K562 (cell line): ENCODE results near the gene POLR3GL. TPM values are rescaled to one million over a fixed set of nuclear protein-coding genes. Genes with fewer than 3 reads are reported as not detected.
A peak's percentile ranks its signal among the peaks of the same experiment; 100 is the strongest.

Experiments used
- FOXK1 ChIP-seq: sonication (generic); formaldehyde crosslinking; IDR thresholded peaks from 2 replicates; pipeline ENCODE4 v1.8.0; 2022; ENCODE audit warnings: missing genetic modification reagents, mild to moderate bottlenecking, borderline replicate concordance
- HMG20B ChIP-seq: fragments of 250-450 bp; sonication (Bioruptor Pico); IDR thresholded peaks from 2 replicates; pipeline ENCODE4 v1.5.0; 2021; ENCODE audit warnings: mild to moderate bottlenecking
- POLR2A ChIP-seq: fragments of 450-650 bp; conservative IDR thresholded peaks from 2 replicates; pipeline ENCODE4 v1.6.1; 2016
- SNIP1 ChIP-seq: fragments of 450-650 bp; IDR thresholded peaks from 2 replicates; pipeline ENCODE4 v1.7.1; 2017; ENCODE audit warnings: low read depth, mild to moderate bottlenecking
- polyA plus RNA-seq, 8 experiments: library from polyadenylated mRNA; depleted of rRNA in 4 of 8; stranded (reverse) in 5 of 8; unstranded in 3 of 8; fragments of >200 nt; fragmentation: Nextera tagmentation in 2 of 8; fragmentation: Illumina TruSeq in 1 of 8; extraction: Ambion mirVana in 2 of 8; extraction: Trizol in 1 of 8; gene quantifications; 2 replicates each; pipeline versions ENCODE4 v1.2.1 to v1.2.3, GENCODE V29; 2011 to 2014; ENCODE audit warnings: inconsistent platforms in 1 of 8, missing spikeins in 1 of 8
- total RNA-seq, 7 experiments: library from RNA; depleted of rRNA in 6 of 7; stranded (reverse); fragments of >200 nt in 6 of 7; fragmentation: Illumina TruSeq in 2 of 7; extraction: Trizol in 2 of 7; gene quantifications; 2 replicates each; pipeline versions ENCODE4 v1.2.1 to v1.2.3, GENCODE V29; 2011 to 2021; ENCODE audit warnings: low replicate concordance in 1 of 7
- TF ChIP-seq, protein P1 (sequence below): fragments of 450-650 bp; formaldehyde crosslinking; IDR thresholded peaks from 2 replicates; pipeline ENCODE4 v1.4.0; 2022; ENCODE audit warnings: missing genetic modification characterization
- TF ChIP-seq, protein P2 (sequence below), 2 experiments: fragments of 450-650 bp; IDR thresholded peaks; 2 replicates each; pipeline ENCODE4 v1.6.1; 2016
- TF ChIP-seq, protein P3 (sequence below): fragments of 250-450 bp; sonication (Bioruptor Pico); IDR thresholded peaks from 2 replicates; pipeline ENCODE4 v1.8.0; 2021; ENCODE audit warnings: moderate library complexity, mild to moderate bottlenecking, inconsistent platforms
- TF ChIP-seq, protein P4 (sequence below): fragments of 450-650 bp; IDR thresholded peaks from 2 replicates; pipeline ENCODE4 v1.6.1; 2017; ENCODE audit warnings: antibody characterized with exemption, mild to moderate bottlenecking
- TF ChIP-seq, protein P5 (sequence below), 2 experiments: fragments of 450-650 bp in 1 of 2; sonication (generic) in 1 of 2; formaldehyde crosslinking in 1 of 2; IDR thresholded peaks; 2 replicates each; pipeline versions ENCODE4 v1.7.1 to v1.9.0; 2016 to 2022; ENCODE audit warnings: inconsistent platforms in 1 of 2, mild to moderate bottlenecking in 1 of 2, missing genetic modification reagents in 1 of 2

Gene POLR3GL
- total and polyA plus RNA-seq, 9 of the 15 experiments (the other 6 are each of a cell fraction or from before 2014, with no cell fraction given), result 14.6 to 48.4 (median 38.2) TPM

DNA sequence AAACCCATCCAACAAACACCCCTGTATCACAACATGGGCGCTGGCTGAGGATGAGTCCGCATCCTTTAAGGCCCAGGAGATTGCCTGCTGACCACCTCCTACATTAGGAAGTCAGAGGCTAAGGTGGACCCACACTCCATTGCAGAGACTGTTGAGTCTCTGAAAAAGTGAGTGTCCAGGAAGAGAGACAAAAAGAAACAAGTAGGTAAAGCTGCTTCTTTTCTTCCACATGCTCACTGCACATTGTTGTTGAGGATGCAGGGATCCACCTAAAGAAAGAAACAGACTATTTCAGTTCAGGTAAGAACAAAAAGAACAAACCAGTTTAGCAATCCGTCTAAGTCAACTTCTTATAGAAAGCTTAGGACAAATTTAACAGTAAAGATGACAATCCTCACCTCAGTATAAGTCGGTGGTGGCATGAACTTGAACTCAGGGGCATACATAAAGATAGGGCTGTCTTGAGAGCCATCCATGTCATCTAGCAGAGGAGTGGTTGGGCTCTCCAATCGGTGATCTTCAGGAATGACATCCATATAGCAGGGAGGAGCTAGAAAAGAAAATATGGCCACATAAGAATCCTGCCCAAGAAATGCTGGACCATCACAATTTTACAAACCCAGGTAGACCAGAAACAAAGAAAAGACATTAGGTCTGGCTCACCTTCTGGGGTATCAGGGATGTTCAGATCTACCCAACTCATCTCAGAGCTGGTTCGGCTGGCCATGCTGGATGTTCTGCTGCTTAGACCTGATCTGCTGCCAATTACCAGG is 29.3 kb downstream of the POLR3GL start (continued):
- TF ChIP-seq, protein P1, sequence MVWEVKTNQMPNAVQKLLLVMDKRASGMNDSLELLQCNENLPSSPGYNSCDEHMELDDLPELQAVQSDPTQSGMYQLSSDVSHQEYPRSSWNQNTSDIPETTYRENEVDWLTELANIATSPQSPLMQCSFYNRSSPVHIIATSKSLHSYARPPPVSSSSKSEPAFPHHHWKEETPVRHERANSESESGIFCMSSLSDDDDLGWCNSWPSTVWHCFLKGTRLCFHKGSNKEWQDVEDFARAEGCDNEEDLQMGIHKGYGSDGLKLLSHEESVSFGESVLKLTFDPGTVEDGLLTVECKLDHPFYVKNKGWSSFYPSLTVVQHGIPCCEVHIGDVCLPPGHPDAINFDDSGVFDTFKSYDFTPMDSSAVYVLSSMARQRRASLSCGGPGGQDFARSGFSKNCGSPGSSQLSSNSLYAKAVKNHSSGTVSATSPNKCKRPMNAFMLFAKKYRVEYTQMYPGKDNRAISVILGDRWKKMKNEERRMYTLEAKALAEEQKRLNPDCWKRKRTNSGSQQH, result 0 out of 2 replicates have a peak, but pooled peaks have one; percentile 4
- TF ChIP-seq HMG20B (CRISPR knock-in tag) (no peak), SNIP1 (no peak), POLR2A (peak; percentile 55), FOXK1 (CRISPR knock-in tag) (peak; percentile 24; the same call in 1 of the 2 replicates)
- TF ChIP-seq, protein P2, sequence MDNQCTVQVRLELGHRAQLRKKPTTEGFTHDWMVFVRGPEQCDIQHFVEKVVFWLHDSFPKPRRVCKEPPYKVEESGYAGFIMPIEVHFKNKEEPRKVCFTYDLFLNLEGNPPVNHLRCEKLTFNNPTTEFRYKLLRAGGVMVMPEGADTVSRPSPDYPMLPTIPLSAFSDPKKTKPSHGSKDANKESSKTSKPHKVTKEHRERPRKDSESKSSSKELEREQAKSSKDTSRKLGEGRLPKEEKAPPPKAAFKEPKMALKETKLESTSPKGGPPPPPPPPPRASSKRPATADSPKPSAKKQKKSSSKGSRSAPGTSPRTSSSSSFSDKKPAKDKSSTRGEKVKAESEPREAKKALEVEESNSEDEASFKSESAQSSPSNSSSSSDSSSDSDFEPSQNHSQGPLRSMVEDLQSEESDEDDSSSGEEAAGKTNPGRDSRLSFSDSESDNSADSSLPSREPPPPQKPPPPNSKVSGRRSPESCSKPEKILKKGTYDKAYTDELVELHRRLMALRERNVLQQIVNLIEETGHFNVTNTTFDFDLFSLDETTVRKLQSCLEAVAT (IDR thresholded peaks at IDR 0.05), result peak; percentile 76 to 90
- TF ChIP-seq, protein P3, sequence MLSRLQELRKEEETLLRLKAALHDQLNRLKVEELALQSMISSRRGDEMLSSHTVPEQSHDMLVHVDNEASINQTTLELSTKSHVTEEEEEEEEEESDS, result no peak
- TF ChIP-seq, protein P4, sequence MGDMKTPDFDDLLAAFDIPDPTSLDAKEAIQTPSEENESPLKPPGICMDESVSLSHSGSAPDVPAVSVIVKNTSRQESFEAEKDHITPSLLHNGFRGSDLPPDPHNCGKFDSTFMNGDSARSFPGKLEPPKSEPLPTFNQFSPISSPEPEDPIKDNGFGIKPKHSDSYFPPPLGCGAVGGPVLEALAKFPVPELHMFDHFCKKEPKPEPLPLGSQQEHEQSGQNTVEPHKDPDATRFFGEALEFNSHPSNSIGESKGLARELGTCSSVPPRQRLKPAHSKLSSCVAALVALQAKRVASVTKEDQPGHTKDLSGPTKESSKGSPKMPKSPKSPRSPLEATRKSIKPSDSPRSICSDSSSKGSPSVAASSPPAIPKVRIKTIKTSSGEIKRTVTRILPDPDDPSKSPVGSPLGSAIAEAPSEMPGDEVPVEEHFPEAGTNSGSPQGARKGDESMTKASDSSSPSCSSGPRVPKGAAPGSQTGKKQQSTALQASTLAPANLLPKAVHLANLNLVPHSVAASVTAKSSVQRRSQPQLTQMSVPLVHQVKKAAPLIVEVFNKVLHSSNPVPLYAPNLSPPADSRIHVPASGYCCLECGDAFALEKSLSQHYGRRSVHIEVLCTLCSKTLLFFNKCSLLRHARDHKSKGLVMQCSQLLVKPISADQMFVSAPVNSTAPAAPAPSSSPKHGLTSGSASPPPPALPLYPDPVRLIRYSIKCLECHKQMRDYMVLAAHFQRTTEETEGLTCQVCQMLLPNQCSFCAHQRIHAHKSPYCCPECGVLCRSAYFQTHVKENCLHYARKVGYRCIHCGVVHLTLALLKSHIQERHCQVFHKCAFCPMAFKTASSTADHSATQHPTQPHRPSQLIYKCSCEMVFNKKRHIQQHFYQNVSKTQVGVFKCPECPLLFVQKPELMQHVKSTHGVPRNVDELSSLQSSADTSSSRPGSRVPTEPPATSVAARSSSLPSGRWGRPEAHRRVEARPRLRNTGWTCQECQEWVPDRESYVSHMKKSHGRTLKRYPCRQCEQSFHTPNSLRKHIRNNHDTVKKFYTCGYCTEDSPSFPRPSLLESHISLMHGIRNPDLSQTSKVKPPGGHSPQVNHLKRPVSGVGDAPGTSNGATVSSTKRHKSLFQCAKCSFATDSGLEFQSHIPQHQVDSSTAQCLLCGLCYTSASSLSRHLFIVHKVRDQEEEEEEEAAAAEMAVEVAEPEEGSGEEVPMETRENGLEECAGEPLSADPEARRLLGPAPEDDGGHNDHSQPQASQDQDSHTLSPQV, result 0 out of 2 replicates have a peak, but pooled peaks have one; percentile 5
- TF ChIP-seq, protein P5, sequence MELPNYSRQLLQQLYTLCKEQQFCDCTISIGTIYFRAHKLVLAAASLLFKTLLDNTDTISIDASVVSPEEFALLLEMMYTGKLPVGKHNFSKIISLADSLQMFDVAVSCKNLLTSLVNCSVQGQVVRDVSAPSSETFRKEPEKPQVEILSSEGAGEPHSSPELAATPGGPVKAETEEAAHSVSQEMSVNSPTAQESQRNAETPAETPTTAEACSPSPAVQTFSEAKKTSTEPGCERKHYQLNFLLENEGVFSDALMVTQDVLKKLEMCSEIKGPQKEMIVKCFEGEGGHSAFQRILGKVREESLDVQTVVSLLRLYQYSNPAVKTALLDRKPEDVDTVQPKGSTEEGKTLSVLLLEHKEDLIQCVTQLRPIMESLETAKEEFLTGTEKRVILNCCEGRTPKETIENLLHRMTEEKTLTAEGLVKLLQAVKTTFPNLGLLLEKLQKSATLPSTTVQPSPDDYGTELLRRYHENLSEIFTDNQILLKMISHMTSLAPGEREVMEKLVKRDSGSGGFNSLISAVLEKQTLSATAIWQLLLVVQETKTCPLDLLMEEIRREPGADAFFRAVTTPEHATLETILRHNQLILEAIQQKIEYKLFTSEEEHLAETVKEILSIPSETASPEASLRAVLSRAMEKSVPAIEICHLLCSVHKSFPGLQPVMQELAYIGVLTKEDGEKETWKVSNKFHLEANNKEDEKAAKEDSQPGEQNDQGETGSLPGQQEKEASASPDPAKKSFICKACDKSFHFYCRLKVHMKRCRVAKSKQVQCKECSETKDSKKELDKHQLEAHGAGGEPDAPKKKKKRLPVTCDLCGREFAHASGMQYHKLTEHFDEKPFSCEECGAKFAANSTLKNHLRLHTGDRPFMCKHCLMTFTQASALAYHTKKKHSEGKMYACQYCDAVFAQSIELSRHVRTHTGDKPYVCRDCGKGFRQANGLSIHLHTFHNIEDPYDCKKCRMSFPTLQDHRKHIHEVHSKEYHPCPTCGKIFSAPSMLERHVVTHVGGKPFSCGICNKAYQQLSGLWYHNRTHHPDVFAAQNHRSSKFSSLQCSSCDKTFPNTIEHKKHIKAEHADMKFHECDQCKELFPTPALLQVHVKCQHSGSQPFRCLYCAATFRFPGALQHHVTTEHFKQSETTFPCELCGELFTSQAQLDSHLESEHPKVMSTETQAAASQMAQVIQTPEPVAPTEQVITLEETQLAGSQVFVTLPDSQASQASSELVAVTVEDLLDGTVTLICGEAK (IDR thresholded peaks at IDR 0.05), result no peak
- TF ChIP-seq, protein P5 (CRISPR knock-in tag; IDR thresholded peaks at IDR 0.05), result 0 out of 2 replicates have a peak, but pooled peaks have one; percentile 24
